Thyroid gland (tissue), 4 donors: ENCODE measurements around the gene S100A4.

Experiments
- POLR2A ChIP-seq, 2 donors: fragments of 450-650 bp; IDR thresholded peaks; one replicate each; pipeline ENCODE4 v1.6.1; 2017; ENCODE audit warnings: antibody characterized with exemption in 2 of 2, mild to moderate bottlenecking in 2 of 2, moderate library complexity in 1 of 2
- TF ChIP-seq, protein P1 (sequence below), 6 experiments: fragments of 200-600 bp in 3 of 6; fragments of 450-650 bp in 3 of 6; sonication (generic) in 3 of 6; IDR thresholded peaks; one replicate each; pipeline ENCODE4 v1.5.1; 2016 to 2019; ENCODE audit warnings: antibody characterized with exemption in 6 of 6, mild to moderate bottlenecking in 2 of 6, inconsistent platforms in 1 of 6, moderate library complexity in 1 of 6

DNA sequence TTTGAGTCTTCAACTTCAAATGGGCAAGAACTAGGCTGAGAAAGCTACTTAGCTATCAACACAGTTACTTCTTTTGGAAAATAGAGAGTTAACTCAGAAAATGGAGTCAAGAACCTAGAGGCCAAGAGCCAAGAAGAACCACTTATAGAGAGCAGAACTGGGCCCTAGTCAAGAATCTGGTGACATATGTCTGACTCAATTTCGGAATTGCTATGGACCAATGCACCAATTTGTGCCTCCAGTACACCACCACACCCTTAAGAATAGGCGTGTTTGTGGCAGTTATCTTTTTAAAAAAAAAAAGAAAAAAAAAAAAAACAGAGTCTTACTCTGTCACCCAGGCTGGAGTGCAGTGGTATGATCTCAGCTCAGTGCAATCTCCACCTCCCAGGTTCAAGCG, 12.3 kb upstream of the S100A4 start:
- TF ChIP-seq POLR2A (IDR thresholded peaks at IDR 0.05) = no peak
- TF ChIP-seq, protein P1, sequence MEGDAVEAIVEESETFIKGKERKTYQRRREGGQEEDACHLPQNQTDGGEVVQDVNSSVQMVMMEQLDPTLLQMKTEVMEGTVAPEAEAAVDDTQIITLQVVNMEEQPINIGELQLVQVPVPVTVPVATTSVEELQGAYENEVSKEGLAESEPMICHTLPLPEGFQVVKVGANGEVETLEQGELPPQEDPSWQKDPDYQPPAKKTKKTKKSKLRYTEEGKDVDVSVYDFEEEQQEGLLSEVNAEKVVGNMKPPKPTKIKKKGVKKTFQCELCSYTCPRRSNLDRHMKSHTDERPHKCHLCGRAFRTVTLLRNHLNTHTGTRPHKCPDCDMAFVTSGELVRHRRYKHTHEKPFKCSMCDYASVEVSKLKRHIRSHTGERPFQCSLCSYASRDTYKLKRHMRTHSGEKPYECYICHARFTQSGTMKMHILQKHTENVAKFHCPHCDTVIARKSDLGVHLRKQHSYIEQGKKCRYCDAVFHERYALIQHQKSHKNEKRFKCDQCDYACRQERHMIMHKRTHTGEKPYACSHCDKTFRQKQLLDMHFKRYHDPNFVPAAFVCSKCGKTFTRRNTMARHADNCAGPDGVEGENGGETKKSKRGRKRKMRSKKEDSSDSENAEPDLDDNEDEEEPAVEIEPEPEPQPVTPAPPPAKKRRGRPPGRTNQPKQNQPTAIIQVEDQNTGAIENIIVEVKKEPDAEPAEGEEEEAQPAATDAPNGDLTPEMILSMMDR (IDR thresholded peaks at IDR 0.05) = no peak
